KOPT-K1 (cell line): ENCODE data around the gene COL6A2.
"Not testable (repeated sequence)": the region's sequence is repeated elsewhere in the genome, so short reads cannot be mapped to it uniquely, and the experiment has no call there.

Experiments
- H3K27ac ChIP-seq: fragments of 200-600 bp; sonication (generic); 2 replicates; pipeline ENCODE4 v1.5.1; 2016; ENCODE audit warnings: antibody characterized with exemption, mild to moderate bottlenecking, low read depth, low read length; ENCODE audit not compliant: poor library complexity, severe bottlenecking
- H3K36me3 ChIP-seq: fragments of 200-600 bp; sonication (generic); 2 replicates; pipeline ENCODE4 v1.5.1; 2017; ENCODE audit warnings: antibody characterized with exemption, mild to moderate bottlenecking, low read length, moderate library complexity; ENCODE audit not compliant: insufficient read depth
- H3K9me3 ChIP-seq: fragments of 200-600 bp; sonication (generic); 2 replicates; pipeline ENCODE4 v1.5.1; 2017; ENCODE audit warnings: antibody characterized with exemption, low read length, mild to moderate bottlenecking; ENCODE audit not compliant: insufficient read depth, poor library complexity, severe bottlenecking

Gene COL6A2

DNA sequence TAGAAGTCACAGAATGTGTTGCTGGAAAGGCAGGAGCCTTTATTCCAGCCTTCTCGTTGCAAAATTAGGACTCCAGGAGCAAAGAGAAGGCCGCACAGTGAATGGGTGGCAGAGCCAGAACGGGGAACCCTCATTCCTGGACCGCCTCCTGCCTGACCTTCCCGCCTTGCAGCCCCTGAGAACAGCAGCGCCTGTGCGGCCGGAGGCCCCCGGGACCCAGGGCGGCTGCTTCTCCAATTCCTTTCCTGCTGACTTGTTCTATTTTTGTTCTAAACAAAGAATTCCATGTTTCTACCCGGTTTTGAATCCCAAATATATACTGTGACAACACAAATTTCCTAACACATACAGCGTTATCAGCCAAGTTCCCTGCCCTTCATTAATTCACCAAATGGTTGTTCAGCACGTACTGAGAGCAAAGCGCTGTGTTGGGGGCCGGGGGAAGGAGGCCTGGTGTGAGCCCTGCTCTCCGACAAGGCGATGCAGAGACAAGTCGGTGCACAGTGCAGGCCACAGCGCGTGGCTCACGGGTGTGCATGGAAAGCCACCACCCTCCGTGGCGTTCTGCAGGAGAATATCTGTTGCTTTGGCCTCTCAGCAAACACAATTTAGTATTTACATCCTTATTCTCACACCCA lies 31.9 kb upstream of the COL6A2 start:
- H3K27ac ChIP-seq: peak overlapping the region; percentile 14
- H3K9me3 ChIP-seq: peaks cover 24% of the 10 kb centered on the region
- H3K36me3 ChIP-seq: no peaks in the 10 kb centered on the region

DNA sequence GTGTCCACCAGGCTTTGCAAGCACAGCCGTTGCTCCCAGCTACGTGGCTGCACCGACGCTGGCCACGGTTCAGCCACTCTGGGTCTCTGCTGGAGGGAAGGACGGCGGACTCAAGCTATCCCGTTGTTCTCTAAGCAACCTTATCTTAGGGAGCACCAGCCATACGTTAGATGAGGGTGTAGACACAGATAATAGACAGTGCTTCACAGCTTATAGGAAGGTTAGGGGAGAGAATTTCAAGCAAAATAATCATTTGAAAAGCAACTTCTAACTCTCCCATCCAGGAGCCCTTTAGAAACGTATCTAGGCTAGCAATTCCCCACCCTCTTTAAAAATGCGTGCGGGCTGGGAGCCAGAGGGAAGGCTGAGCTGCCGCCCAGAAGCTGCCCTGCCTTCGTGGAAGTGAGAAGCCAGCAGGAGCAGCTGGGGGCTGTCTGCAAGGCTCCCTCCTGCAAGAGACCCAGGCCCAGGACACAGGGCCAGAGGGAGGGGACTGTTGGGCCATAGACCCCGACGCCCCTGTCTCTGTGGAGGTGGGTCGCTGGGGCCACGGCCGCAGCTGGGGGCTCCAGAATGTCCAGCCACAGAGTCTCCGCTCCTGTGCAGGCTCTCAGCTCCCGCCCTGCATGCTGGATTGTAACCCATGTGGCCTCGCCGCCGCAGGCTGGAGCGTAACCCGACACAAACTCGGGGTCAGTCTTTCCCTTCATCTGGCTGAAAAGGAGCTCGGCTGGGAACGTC lies 31.2 kb upstream of the COL6A2 start:
- Histone ChIP-seq H3K27ac (no peak overlapping the region), H3K36me3 (no peaks in the 10 kb centered on the region), H3K9me3 (peaks cover 18% of the 10 kb centered on the region)

DNA sequence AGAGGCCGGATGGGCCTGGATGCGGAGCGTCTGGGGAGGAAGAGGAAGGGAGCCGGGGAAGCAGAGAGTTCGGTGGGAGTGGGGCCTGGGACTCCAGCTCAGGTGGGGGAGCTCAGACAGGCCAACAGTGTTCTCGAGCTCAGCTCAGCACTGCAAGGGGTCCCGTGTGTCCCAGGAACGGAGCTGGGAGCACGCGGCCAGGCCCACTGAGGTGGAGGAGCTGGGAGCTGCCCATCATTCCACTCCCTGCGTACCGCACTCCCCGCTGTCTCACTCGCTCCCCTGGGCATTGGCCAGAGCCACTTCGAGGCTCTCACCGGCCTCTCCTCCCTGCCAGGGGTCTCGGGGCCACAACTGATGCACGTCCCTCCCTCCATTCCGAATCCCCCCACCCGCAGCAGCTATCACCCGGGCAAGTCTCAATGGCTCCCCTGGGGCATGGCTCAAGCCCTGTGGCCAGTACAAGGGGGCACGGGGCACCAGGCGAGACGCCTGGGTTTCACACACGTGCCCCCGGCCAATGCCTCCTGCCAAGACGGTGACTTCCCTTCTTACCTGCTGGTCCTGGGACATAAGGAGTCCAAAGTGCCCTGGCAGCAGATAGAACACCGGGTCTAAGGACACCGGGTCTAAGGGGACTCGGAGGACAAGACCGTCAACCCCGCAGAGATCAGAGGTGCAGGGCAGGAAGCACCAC lies 30.3 kb upstream of the COL6A2 start:
- Histone ChIP-seq H3K36me3 (no peaks in the 10 kb centered on the region), H3K27ac (no peak overlapping the region)

DNA sequence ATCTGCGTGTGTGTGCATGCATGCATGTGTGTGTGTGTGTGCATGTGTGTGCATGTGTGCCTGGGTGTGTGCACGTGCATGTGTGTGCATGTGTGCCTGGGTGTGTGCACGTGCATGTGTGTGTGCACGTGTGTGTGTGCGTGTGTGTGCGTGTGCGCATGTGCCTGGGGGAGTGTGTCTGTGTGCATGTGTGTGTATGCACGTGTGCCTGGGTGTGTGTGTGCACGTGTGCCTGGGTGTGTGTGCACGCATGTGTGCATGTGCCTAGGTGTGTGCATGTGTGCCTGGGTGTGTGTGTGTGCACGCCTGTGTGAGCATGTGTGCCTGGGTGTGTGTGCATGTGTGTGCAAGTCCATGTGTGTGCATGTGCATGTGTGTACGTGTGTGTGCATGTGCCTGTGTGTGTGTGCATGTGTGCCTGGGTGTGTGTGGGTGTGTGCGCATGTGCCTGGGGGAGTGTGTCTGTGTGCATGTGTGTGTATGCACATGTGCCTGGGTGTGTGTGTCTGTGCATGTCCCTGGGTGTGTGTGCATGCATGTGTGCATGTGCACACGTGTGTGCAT lies 29.3 kb upstream of the COL6A2 start:
- H3K9me3 ChIP-seq: no peaks in the 10 kb centered on the region
- H3K36me3 ChIP-seq: no peaks in the 10 kb centered on the region
- H3K27ac ChIP-seq: no peak overlapping the region

More for the DNA sequence above, 30.3 kb upstream of the COL6A2 start:
- peaks cover 9% of the 10 kb centered on the region for H3K9me3 ChIP-seq

DNA sequence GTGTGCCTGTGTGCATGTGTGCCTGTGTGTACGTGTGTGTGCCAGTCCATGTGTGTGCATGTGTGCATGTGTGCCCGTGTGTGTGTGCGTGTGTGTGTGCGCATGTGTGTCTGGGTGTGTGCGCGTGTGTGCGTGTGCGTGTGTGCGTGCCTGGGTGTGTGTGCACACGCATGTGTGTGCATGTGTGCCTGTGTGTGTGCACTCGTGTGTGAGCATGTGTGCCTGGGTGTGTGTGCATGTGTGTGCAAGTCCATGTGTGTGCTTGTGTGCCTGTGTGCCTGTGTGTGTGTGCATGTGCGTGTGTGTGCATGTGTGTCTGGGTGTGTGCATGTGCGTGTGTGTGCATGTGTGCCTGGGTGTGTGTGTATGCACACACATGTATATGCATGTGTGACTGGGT lies 28.7 kb upstream of the COL6A2 start:
- Histone ChIP-seq H3K27ac (no peak overlapping the region), H3K9me3 (no peaks in the 10 kb centered on the region), H3K36me3 (no peaks in the 10 kb centered on the region)

DNA sequence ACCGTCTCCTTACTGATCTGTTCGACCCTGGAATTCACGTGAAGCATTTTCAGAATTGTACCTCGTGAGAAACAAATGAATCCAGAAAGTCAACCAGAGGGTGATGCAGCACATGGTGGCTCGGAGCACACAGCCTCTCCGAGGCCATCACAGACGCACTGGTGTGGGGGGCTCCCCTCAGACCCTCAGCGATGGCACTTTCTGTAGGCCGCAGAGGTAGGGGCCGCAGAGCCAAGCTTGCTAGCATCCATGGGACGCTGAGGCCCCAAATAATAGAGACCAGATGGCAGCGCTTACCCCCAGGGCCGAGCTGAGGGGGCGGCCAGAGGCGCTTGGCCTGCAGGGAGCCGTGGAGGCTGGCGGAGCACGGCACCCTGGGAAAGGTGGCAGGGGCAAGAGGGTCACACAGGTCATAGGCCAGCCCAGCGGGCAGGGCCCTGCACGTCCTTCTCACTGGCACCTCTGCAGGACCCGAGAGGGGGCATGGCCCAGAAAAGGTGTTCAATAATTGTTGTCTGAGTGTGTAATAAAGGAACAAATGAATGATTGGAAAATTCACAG lies 28.1 kb upstream of the COL6A2 start:
- Histone ChIP-seq H3K36me3 (no peaks in the 10 kb centered on the region), H3K27ac (no peak overlapping the region), H3K9me3 (no peaks in the 10 kb centered on the region)

DNA sequence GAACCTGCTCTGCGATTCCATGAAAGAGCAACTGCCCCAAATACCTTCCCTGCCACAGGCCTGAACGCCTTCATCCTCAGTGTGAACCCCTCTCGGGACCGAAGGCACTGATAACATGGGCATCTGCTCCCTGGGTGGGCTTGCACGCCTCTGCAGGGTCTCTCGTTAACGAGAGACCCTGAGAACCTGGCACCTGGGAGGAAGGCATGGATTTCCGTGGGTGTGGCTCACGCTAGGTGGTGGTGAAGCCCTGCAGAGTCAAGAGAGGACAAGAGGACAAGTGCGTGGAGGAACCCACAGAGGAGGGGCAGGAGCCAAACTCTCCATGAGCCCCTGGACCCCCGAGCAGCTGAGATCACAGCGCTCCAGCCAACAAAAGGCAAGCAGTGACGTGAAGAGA lies 26.8 kb upstream of the COL6A2 start:
- H3K36me3 ChIP-seq: no peaks in the 10 kb centered on the region
- no peak overlapping the region for H3K27ac ChIP-seq
- no peaks in the 10 kb centered on the region for H3K9me3 ChIP-seq

DNA sequence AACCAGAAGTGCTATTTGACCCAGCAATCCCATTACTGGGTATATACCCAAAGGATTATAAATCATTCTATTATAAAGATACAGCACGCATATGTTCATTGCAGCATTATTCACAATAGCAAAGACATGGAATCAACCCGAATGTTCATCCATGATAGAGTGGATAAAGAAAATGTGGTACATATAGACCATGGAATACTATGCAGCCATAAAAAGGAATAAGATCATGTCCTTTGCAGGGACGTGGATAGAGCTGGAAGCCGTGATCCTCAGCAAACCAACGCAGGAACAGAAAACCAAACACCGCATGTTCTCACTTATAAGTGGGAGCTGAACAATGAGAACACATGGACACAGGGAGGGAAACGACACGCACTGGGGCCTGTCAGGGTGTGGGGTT lies 21.2 kb upstream of the COL6A2 start:
- not testable (repeated sequence) for H3K27ac ChIP-seq, H3K36me3 ChIP-seq, H3K9me3 ChIP-seq

DNA sequence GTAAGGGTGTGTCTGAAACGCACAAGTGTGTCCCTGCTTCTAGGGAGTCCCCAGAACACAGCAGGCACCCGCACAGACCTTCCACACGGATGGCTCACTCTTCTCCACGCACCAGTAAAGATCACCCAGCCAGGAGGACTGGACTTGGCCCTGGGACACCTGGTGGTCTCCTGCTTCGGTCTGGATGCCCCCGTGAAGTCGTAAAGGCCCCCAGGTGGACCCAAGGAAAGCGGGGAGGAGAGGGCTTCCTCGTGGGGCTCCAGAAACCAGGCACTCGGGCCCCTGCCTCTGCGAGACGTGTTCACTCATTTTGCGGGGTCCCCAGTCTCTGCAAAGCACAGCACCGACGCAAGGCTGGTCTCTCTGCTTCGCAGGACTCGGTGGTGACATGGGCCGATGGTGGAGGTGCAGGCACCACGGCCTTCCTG lies 20.2 kb upstream of the COL6A2 start:
- H3K36me3 ChIP-seq: no peaks in the 10 kb centered on the region
- no peaks in the 10 kb centered on the region for H3K9me3 ChIP-seq
- no peak overlapping the region for H3K27ac ChIP-seq

DNA sequence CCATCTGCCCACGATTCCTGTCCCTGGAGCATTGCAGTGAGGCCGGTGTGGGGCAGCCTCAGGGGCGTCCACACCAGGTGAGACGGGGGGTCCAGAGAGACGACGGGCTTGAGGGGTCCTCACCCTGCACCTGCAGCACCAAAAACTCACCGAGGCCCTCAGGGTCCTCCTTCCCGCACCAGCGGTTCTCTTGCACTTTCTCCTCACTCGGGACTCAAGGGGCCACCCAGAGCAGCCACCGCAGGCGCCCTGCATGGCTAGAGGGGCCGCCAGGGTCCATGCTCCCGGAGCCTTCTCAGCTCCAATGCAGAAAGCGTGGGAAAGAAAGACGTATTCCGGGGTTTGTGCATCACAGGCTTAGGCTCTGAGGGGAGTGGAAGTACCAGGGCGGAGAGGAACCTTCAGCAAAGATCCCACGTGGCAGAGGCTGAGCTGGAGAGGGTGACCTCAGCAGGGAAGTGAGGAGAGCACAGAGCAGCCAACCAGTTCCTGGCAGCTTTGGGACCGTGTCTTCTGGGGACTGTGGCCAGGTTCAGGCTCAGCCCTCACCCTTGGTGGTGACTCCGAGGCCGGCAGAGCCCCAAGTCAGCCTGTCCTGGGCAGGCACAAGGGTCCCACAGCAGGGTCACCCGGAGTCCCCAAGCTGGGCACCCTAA lies 19.5 kb upstream of the COL6A2 start:
- no peak overlapping the region for H3K27ac ChIP-seq
- H3K9me3 ChIP-seq: no peaks in the 10 kb centered on the region
- H3K36me3 ChIP-seq: no peaks in the 10 kb centered on the region

DNA sequence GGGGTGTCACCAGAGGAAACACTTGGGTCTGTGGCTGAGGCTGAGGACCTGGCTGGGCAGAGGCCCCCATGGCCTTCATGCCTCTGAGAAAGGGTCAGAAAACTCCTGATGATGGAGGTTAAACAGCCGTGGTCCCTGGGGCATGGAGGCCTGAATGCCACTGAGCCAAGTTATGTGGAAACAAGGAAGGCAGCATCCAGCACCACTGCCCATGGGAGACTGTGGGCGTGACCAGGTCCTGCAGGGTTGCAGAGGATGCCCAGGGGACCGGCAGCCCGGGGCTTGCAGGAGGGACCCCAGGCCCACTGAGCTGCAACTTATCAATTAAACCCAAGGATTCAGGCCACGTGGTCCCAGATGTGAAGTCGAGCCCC lies 18.9 kb upstream of the COL6A2 start:
- H3K36me3 ChIP-seq: no peaks in the 10 kb centered on the region
- H3K9me3 ChIP-seq: no peaks in the 10 kb centered on the region
- no peak overlapping the region for H3K27ac ChIP-seq

DNA sequence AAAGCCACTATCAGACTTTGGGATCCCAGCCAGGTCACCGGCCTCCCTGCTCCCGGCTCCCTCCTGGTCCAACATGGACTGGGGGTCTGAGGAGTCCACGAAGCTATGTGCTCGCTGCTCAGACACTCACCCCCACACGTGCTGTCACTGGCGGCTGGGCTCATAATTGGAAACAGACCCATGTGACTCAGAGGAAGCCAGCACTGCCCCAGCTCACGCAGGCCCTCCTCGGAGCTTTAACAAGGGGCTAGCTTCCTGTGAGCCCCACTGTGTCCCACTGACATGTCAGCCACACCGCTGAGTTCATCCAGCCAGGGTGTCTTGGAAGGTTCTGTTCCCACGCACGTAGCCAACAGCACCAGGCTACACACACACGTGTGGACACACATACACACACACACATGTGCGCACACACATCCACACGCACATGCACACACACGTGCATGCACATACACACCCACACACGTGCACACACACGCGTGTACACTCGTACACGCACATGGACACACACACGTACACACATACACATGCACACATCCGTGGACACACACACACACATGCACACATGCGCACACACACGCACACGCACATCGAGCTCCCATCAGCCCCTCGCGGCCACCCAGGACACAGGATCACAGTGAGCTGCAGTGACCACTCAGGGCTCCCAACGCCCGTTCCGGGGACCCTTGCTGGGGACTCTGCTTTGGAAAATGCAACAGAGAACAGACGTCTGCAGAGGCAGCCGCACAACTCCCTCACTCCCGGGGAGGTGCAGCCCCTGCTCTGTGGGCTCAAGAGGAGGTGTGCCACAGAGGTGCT lies 18.4 kb upstream of the COL6A2 start:
- no peak overlapping the region for H3K27ac ChIP-seq

DNA sequence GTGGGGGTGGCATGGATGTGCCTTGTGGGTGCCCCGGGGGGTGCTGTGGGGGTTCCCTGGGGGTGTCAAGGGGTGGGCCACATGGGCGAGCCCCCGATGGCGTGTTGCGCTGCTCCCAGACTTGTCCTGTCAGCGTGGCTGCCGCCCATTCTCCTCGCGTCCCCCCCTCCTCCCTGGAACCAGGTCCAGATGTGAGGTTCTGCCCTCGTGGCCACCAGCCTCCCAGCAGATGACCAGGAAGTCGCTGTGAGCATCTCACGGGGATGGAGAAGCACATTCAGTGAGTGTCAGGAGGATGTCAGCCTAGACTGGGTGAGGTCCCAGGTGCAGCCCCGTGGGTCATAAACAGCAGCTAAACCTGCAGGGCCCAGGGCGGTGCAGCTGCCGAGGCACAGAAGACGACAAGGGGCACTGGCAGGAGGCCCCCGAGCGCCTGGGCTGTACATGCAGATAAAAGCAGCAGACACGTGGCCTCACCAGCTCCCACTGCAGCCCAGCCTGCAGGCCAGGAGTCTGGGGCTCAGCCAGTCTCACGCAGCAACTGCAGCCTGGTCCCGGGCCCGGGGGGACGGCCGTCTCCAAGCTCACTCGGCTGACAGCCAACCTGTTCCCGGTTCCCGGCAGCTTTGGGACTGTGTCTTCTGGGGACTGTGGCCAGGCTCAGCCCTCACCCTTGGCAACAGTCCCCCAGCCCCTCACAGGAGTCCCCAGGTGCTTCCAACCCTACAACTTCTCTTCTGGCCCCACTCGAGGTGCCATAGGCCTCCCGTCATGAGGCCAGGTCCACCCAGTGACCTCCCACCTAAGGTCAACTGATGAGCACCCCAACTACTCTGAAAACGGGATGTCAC lies 17.5 kb upstream of the COL6A2 start:
- H3K36me3 ChIP-seq: no peaks in the 10 kb centered on the region
- H3K9me3 ChIP-seq: no peaks in the 10 kb centered on the region
- no peak overlapping the region for H3K27ac ChIP-seq

More for the DNA sequence above, 18.4 kb upstream of the COL6A2 start:
- H3K9me3 ChIP-seq: no peaks in the 10 kb centered on the region
- H3K36me3 ChIP-seq: no peaks in the 10 kb centered on the region
